ENCODE results near the gene PI16.

Gene PI16, protein sequence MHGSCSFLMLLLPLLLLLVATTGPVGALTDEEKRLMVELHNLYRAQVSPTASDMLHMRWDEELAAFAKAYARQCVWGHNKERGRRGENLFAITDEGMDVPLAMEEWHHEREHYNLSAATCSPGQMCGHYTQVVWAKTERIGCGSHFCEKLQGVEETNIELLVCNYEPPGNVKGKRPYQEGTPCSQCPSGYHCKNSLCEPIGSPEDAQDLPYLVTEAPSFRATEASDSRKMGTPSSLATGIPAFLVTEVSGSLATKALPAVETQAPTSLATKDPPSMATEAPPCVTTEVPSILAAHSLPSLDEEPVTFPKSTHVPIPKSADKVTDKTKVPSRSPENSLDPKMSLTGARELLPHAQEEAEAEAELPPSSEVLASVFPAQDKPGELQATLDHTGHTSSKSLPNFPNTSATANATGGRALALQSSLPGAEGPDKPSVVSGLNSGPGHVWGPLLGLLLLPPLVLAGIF

DNA sequence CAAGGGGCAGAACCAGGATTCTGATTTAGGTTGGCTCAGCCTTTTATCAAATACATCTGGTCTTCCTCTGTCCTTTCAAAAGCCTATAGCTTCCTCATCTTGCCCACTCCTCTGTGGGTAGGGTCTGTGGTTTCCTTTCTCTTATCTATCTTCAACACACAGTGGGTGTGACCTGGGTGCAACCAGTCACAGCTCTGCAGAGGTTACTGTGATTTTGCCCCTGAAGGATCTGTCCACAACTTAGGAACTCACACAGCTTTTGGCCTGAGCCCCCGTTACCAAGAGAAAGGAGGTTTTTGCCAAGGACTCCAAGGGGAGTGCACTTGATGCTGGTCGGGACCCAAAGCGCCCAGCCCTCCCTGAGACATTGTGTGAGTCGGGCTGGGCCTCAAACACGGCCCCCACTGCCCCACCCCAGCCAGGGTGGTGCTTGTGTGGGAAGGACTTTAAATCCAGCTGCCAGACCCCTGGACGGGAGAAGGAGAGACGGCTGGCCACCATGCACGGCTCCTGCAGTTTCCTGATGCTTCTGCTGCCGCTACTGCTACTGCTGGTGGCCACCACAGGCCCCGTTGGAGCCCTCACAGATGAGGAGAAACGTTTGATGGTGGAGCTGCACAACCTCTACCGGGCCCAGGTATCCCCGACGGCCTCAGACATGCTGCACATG, at the start of gene PI16:
Gene PI16, plus strand, starts transcription at position 477 of the 670 bp plus-strand sequence. Its CDS starts 23 bp downstream, at position 500.
- no peak for DNase-seq (ENCODE audit: low spot score in 2 of 2)
- H3K36me3 Mint-ChIP-seq, result no peaks in the 10 kb centered on the region
- no peaks in the 10 kb centered on the region for H3K27me3 Mint-ChIP-seq
- H3K9me3 Mint-ChIP-seq, result no peaks in the 10 kb centered on the region
- no peak for ATAC-seq (ENCODE audit: low read depth)
- peak within 1 kb of the TSS; percentile 18 for H3K4me3 Mint-ChIP-seq
- peaks cover 17% of the 10 kb centered on the region for H3K4me1 Mint-ChIP-seq
- H3K27ac Mint-ChIP-seq, result no peak within 1 kb of the TSS

DNA sequence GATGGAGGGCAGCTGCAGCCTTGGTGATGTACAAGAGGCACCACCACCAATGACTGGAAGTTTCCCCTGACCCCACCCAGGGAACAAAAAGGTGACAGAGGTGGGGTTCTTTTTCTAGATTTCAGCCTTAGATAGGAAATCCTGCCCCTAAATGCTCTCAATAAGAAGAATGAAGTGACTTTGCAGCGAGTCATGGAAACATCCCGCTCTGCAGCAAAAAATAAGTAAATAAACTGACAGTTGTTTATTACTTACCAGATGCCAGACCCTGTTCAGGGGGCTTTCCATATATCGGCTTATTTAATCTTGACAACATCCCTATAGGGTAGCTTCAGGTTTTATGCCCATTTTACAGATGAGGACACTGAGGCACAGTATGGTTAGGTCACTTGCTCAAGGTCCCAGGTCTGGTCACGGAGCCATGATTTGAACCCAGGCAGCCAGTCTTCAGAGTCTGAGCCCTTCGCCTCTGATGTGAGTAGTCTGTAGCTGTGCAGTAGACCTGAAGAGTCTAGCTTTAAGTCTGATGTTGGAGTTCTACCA, 49.6 kb upstream of the PI16 start:
- ATAC-seq (ENCODE audit: low read depth) (no peak), DNase-seq (ENCODE audit: low spot score in 2 of 2) (no peak)
- no peaks in the 10 kb centered on the region for H3K9me3 Mint-ChIP-seq
- H3K4me1 Mint-ChIP-seq, result no peaks in the 10 kb centered on the region
- no peak overlapping the region for H3K4me3 Mint-ChIP-seq
- peaks cover 30% of the 10 kb centered on the region for H3K36me3 Mint-ChIP-seq
- no peaks in the 10 kb centered on the region for H3K27me3 Mint-ChIP-seq
- no peak overlapping the region for H3K27ac Mint-ChIP-seq

DNA sequence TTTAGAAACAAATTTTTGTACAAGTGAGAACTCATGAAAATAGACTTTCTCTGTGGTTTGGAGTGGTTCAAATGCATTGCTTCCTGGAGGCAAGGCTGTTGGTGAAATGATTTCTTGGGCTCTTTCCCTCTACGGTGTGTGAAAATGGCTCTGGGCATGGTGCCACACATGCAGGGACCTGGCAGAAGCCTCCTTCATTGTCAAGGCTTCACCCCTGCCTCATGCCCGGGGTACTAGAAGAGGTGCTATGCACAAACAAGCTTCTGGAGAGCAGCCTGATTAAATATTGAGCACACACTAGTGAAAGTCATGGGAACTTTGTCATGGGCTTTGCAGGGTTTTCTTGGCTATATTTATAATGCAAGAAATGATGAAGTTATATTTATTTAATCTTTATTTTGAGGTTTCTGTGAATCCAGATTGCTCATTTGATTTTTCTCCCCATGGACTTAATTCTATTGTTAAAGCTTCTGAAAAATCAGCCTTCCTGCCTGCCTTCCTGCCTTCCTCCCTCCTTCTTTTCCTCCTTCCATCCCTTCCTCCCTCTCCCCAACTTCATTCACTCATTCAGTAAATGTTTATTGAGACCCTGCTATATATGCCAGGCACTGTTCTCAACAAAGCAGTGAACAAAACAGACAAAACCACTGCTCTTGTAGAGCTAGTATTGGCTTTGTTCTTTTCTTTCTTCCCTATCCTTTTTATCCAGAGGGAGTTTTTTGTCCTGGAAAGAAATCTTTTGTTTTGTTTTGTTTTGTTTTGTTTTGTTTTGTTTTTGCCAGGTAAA, 47.8 kb upstream of the PI16 start:
- Mint-ChIP-seq H3K27ac (no peak overlapping the region), H3K9me3 (no peaks in the 10 kb centered on the region), H3K27me3 (no peaks in the 10 kb centered on the region), H3K36me3 (peaks cover 33% of the 10 kb centered on the region), H3K4me3 (no peak overlapping the region), H3K4me1 (peaks cover 3% of the 10 kb centered on the region)
- ATAC-seq (ENCODE audit: low read depth) (no peak), DNase-seq (ENCODE audit: low spot score in 2 of 2) (no peak)

DNA sequence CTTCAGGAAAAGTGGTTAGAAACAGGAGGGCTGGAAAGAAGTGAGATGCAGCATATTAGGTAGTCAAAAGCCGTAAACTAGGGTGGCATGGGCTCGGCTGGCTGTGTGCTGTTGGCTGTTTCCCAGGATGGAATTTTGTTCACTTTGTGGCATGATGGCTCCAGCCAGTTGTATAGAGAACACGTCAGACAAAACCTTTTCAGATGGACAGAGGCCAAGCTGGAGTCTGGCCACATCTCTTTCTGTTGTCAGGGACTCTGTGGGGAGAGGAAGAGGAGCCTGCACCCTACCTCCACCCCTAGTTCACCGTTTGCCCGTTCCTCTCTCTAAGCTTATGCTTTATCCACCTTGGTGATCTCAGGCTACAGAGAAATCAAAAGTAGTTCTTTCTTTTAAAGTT, 46.8 kb upstream of the PI16 start:
- no peaks in the 10 kb centered on the region for H3K27me3 Mint-ChIP-seq
- no peak for DNase-seq (ENCODE audit: low spot score in 2 of 2)
- no peaks in the 10 kb centered on the region for H3K9me3 Mint-ChIP-seq
- peak overlapping the region; percentile 32 for H3K27ac Mint-ChIP-seq
- H3K36me3 Mint-ChIP-seq, result peaks cover 33% of the 10 kb centered on the region
- no peak overlapping the region for H3K4me3 Mint-ChIP-seq
- ATAC-seq (ENCODE audit: low read depth), result no peak
- H3K4me1 Mint-ChIP-seq, result peaks cover 11% of the 10 kb centered on the region

DNA sequence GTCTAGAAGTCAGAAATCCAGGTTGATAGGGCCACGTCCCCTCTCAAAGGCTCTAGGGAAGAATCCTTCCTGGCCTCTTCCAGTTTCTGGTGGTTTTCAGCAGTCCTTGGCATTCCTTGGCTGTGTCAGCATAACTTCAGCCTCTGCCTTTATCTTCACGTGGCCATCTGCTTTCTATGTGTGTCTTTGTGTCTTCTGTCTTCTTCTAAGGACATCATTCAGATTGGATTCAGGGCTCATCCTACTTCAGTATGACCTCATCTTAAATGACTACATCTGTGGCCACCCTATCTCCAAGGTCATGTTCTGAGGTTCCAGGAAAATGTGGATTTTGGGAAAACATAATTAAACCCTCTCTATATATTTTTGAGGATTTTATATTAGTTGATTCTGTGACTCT, 45.8 kb upstream of the PI16 start:
- H3K36me3 Mint-ChIP-seq, result peaks cover 32% of the 10 kb centered on the region
- H3K27me3 Mint-ChIP-seq, result no peaks in the 10 kb centered on the region
- DNase-seq (ENCODE audit: low spot score in 2 of 2), result no peak
- no peak overlapping the region for H3K27ac Mint-ChIP-seq
- no peaks in the 10 kb centered on the region for H3K9me3 Mint-ChIP-seq
- ATAC-seq (ENCODE audit: low read depth), result no peak
- H3K4me1 Mint-ChIP-seq, result peaks cover 11% of the 10 kb centered on the region
- no peak overlapping the region for H3K4me3 Mint-ChIP-seq

DNA sequence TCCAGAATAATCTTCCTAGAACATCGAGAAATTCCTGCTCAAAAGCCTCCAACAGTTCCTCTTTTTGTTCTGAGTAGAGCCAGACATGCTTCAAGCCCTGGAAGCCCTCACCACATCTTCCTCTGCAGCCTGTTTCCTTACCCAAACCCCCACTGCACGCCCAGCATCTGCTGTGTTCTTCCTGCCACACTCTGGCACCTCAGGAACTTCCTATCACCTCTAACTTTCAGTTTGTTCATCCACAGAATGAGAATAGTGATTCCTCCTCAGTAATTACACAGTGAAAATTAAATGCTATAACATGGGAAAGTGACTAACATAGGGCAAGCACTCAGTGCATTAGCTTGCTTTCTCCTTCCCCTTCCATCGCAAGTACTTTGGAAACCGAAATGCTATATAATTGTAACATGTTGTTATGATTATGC, 42.5 kb upstream of the PI16 start:
- Mint-ChIP-seq H3K27me3 (no peaks in the 10 kb centered on the region), H3K27ac (no peak overlapping the region), H3K36me3 (peaks cover 31% of the 10 kb centered on the region), H3K4me1 (peaks cover 11% of the 10 kb centered on the region), H3K4me3 (no peak overlapping the region), H3K9me3 (no peaks in the 10 kb centered on the region)
- ATAC-seq (ENCODE audit: low read depth) (no peak), DNase-seq (ENCODE audit: low spot score in 2 of 2) (no peak)

DNA sequence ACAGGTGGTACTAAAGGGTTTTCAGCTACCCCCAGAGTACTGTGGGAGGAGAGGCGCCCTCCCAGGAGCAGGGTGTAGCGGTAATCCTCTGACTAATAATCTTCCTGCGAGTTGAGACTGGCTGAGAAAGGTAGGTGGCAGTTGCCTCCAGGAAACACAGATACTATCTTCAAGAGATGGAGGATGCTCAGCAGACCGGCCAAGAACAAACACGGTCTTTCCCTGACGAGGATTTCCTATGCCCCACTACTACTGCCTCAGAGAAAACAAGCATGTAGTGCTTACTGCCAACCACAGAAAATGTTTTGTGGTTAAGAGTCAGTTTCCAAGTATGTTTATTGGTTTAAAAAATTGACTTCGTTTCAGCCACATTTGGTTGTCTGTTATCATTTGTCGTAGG, 42.0 kb upstream of the PI16 start:
- peaks cover 30% of the 10 kb centered on the region for H3K36me3 Mint-ChIP-seq
- no peak for ATAC-seq (ENCODE audit: low read depth)
- no peaks in the 10 kb centered on the region for H3K27me3 Mint-ChIP-seq
- H3K9me3 Mint-ChIP-seq, result no peaks in the 10 kb centered on the region
- no peak for DNase-seq (ENCODE audit: low spot score in 2 of 2)
- H3K27ac Mint-ChIP-seq, result no peak overlapping the region
- no peak overlapping the region for H3K4me3 Mint-ChIP-seq
- peaks cover 11% of the 10 kb centered on the region for H3K4me1 Mint-ChIP-seq

DNA sequence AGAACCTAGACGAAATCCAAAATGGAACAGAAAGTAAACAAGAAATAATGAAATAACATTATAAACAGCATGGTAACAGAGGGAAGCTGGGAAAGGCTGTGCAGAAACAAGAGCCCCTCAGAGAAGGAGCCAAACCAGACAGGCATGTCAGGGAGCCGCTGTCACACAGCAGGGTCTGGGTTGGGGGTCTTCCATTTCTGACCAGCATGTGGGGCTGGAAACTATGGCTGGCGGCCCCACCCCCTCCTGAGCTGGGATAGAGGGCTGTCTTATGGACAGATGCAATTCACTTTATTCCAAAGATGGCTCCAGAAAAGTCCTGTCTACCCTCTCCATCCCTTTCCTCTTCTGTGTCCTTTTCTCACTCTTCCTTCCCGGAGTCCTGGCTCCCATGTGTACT, 41.5 kb upstream of the PI16 start:
- Mint-ChIP-seq H3K27me3 (no peaks in the 10 kb centered on the region), H3K4me1 (peaks cover 11% of the 10 kb centered on the region), H3K4me3 (no peak overlapping the region), H3K36me3 (peaks cover 28% of the 10 kb centered on the region), H3K27ac (no peak overlapping the region), H3K9me3 (no peaks in the 10 kb centered on the region)
- no peak for ATAC-seq (ENCODE audit: low read depth)
- DNase-seq (ENCODE audit: low spot score in 2 of 2), result no peak

DNA sequence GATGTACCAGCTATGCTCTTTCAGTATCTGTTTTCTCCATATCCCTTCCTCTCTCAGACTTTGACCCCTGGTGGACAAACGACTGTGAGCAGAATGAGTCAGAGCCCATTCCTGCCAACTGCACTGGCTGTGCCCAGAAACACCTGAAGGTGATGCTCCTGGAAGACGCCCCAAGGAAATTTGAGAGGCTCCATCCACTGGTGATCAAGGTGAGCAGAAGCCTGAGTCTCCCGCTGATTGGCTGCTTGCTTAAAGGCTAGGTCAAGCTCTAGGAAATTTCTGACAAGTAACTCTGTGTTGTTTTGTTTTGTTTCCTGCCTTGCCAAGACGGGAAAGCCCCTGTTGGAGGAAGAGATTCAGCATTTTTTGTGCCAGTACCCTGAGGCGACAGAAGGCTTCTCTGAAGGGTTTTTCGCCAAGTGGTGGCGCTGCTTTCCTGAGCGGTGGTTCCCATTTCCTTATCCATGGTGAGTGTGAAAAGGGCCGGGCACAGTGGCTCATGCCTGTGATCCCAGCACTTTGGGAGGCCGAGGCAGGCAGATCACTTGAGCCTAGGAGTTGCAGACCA, 40.2 kb upstream of the PI16 start:
- no peaks in the 10 kb centered on the region for H3K27me3 Mint-ChIP-seq
- ATAC-seq (ENCODE audit: low read depth) (no peak), DNase-seq (ENCODE audit: low spot score in 2 of 2) (no peak)
- no peak overlapping the region for H3K4me3 Mint-ChIP-seq
- H3K36me3 Mint-ChIP-seq, result peaks cover 27% of the 10 kb centered on the region
- H3K4me1 Mint-ChIP-seq, result peaks cover 11% of the 10 kb centered on the region
- H3K9me3 Mint-ChIP-seq, result no peaks in the 10 kb centered on the region
- H3K27ac Mint-ChIP-seq, result no peak overlapping the region

DNA sequence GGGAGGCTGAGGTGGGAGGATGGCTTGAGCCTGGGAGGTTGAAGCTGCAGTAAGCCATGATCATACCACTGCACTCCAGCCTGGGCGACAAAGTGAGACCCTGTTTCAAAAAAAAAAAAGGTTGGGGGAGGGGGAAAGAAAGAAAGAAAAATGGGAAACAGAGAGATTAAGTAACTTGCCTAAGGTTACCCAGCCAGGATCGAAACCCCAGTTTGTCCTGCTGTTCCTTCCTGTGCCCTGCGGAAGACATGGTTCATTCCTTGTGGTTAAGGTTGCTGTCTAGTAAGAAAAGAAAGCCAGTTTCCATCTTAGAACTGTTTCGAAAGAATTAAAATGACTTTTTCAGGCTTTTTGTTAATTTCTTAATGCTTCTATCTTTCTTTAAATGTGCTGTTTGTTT, 38.9 kb upstream of the PI16 start:
- Mint-ChIP-seq H3K4me3 (no peak overlapping the region), H3K9me3 (no peaks in the 10 kb centered on the region), H3K36me3 (peaks cover 32% of the 10 kb centered on the region), H3K4me1 (peaks cover 11% of the 10 kb centered on the region), H3K27me3 (no peaks in the 10 kb centered on the region), H3K27ac (no peak overlapping the region)
- no peak for DNase-seq (ENCODE audit: low spot score in 2 of 2)
- ATAC-seq (ENCODE audit: low read depth), result no peak

DNA sequence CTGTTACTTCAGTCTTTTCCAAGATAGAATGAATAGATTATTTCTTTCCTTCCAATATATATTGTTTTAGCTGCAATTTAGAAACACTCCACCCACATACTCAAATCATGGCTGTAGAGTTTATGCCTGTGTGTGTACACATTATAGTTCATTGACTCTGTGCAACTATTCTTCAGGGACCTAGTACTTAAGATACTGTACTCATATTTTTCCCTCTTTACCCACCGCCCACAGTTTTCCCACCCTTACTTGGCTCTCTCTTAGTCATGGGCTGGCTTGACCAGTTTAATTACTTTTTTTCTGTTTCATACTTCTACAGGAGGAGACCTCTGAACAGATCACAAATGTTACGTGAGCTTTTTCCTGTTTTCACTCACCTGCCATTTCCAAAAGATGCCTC, 38.4 kb upstream of the PI16 start:
- H3K27ac Mint-ChIP-seq, result no peak overlapping the region
- peaks cover 33% of the 10 kb centered on the region for H3K36me3 Mint-ChIP-seq
- ATAC-seq (ENCODE audit: low read depth) (no peak), DNase-seq (ENCODE audit: low spot score in 2 of 2) (no peak)
- H3K27me3 Mint-ChIP-seq, result no peaks in the 10 kb centered on the region
- no peaks in the 10 kb centered on the region for H3K9me3 Mint-ChIP-seq
- no peak overlapping the region for H3K4me3 Mint-ChIP-seq
- H3K4me1 Mint-ChIP-seq, result peaks cover 11% of the 10 kb centered on the region

DNA sequence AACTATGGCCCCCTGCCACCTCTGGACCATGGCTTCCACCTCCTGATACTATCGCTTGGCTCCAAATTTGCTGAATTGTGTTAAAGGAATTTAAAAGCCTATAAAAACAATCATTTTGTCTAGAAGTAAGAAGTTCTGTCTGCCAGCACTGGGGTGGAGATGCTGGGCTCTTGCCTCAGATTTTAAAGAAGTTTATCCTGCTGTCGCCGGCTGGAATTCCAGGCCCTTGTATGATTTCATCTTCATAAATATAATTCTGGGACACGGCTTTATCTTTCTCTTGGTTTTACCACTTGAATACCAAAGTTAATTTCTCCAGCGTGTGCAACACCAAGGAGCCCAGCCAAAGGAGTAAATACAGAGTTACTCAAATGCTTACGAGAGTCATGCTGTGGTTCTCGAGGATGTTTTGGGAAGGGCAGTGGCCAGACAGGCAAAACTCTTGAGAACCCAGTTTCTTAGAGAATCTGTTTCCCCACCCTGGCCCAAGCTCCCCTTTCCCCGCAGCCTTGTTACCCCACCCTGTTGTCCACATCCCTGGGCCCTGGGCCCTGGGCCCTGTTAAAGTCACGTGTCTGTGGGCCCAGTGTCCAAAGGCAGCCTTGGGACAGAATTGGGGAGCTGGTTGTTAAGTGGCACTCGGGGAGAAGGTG, 36.9 kb upstream of the PI16 start:
- ATAC-seq (ENCODE audit: low read depth) (no peak), DNase-seq (ENCODE audit: low spot score in 2 of 2) (no peak)
- no peak overlapping the region for H3K4me3 Mint-ChIP-seq
- no peak overlapping the region for H3K27ac Mint-ChIP-seq
- H3K27me3 Mint-ChIP-seq, result no peaks in the 10 kb centered on the region
- no peaks in the 10 kb centered on the region for H3K9me3 Mint-ChIP-seq
- peaks cover 28% of the 10 kb centered on the region for H3K36me3 Mint-ChIP-seq
- H3K4me1 Mint-ChIP-seq, result no peaks in the 10 kb centered on the region

DNA sequence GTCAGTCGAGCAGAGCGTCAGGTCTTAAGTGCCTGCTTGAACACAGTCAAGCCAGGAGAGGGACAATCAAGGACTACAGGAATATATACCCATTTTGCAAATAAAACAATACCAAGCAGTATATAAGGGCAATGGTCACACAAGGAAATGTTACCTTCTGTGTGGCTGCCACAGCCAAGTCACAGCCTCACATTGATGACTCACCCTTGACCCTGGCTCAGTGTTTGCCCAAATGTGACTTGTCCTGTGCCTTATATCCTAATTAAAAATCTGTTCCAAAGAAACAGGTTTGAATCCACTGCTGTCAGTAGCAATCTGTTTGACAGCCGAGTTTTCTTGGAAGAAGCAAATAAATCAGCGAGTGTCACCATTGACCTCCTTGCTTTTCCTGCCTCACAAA, 34.5 kb upstream of the PI16 start:
- peaks cover 24% of the 10 kb centered on the region for H3K36me3 Mint-ChIP-seq
- no peak for DNase-seq (ENCODE audit: low spot score in 2 of 2)

More for the DNA sequence above, 34.5 kb upstream of the PI16 start:
- Mint-ChIP-seq H3K4me1 (no peaks in the 10 kb centered on the region), H3K9me3 (no peaks in the 10 kb centered on the region), H3K4me3 (no peak overlapping the region), H3K27ac (no peak overlapping the region), H3K27me3 (no peaks in the 10 kb centered on the region)
- ATAC-seq (ENCODE audit: low read depth), result no peak
